ENCODE results near the gene DMAC2.
"Not testable (repeated sequence)": the region's sequence is repeated elsewhere in the genome, so short reads cannot be mapped to it uniquely, and the experiment has no call there.

The DMAC2 gene

DNA sequence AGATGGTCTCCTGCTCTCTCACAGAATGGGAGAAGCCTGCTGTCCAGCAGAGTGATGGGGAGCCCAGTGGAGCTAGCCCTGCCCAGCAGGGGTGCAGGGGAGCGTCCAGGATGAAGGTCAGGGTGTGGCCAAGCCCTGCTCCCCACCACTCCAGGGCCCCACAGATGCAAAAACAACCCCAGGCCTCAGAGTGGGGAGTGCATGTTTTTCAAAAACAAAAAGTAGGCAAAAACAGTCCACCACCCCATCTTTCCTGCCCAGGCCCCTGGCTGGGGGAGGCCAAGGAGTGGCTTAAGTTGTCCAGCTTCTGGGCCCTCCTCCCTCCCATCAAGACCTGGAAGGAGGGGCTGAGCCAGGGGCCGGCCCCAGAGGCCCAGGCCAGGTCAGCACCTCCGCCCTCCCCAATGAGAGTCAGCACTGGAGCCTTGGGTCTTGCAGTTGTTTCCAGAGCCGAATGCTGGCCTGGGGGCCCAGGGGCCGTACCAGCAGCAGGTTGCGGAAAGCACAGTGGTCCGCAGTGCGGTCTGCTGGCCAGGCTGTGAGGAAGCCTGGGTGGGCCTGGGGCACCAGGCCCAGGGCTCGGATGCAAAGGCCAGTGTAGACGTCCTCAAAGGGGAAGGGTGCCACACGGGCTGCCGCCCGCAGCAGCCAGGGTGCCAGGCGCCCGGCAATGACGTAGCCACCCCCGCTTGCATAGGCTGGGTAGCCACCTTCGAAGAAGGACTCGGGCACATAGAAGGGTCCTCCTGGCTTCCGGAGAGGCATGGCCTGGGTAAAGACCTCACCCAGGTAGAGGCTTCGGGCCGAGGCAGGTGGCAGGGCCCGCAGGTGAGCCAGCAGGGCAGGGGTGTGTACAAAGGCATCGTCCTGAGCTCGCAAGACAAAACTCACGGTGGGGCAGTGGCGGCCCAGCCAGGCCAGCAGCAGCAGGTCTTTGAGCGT, 14.3 kb downstream of the DMAC2 start:
- no peak overlapping the region for H3K4me3 ChIP-seq (ENCODE audit: low read length)
- no peak for DNase-seq (ENCODE audit: low read depth, low spot score)

DNA sequence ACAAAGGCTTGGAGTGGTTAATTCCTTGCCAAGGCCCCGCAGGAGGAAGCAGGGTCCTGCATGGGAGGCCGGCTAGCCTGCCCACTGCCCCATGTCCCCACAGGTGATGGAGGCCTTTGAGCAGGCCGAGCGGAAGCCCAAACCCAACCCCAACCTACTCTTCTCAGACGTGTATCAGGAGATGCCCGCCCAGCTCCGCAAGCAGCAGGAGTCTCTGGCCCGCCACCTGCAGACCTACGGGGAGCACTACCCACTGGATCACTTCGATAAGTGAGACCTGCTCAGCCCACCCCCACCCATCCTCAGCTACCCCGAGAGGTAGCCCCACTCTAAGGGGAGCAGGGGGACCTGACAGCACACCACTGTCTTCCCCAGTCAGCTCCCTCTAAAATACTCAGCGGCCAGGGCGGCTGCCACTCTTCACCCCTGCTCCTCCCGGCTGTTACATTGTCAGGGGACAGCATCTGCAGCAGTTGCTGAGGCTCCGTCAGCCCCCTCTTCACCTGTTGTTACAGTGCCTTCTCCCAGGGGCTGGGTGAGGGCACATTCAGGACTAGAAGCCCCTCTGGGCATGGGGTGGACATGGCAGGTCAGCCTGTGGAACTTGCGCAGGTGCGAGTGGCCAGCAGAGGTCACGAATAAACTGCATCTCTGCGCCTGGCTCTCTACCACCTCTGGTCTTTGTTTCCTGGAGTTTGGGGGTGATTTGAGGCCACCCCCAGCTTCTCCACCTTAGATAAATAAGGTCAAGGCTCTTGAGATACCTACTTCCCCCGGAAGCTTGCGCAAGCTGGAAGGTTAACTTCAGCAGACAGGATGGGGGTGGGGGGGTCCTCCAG, 15.2 kb downstream of the DMAC2 start:
- no peak for DNase-seq (ENCODE audit: low read depth, low spot score)

DNA sequence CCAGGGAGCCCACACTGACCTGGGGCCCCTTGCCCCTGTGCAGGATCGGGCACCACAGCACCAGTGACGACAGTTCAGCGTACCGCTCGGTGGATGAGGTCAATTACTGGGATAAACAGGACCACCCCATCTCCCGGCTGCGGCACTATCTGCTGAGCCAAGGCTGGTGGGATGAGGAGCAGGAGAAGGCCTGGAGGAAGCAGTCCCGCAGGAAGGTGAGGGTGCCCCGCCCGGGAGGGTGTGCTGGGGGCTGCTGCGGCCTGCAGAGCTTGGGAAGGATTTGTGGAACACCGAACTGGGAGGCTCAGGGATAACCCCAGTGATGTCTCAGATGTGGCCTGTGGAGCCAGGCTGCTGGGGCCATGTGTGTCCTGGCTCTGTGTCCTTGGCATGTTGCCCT, 16.8 kb downstream of the DMAC2 start:
- DNase-seq (ENCODE audit: low read depth, low spot score) = no peak
- H3K4me3 ChIP-seq (ENCODE audit: low read length) = no peak overlapping the region

More for the DNA sequence above, 15.2 kb downstream of the DMAC2 start:
- no peak overlapping the region for H3K4me3 ChIP-seq (ENCODE audit: low read length)

DNA sequence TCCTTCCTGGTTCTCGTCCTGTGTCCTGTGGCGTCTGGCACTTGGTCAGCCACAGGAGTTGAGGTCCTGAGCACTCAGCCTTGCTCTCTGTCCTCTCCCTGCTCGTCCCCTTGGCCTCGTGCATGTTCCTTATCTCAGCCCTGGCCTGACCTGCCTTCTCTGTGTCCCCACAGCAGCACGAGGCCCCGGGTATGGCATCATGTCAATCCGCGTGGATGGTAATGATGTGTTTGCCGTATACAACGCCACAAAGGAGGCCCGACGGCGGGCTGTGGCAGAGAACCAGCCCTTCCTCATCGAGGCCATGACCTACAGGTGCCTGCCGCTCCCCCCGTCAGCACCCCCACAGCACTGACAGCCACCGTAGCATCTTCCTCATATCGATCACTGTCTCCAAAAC, 17.3 kb downstream of the DMAC2 start:
- DNase-seq (ENCODE audit: low read depth, low spot score) = no peak
- H3K4me3 ChIP-seq (ENCODE audit: low read length) = no peak overlapping the region

DNA sequence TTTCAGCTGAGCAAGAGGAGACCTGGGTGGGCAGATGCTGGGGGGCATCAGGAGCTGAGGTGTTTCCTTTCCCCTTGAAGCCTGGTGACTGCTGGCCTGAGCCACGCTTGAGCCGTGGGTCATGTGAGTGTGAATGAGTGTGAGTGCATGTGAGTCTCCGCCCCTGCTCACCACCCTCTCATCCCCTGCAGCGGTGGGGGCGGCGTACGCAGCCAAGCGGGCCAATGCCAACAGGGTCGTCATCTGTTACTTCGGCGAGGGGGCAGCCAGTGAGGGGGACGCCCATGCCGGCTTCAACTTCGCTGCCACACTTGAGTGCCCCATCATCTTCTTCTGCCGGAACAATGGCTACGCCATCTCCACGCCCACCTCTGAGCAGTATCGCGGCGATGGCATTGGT, 17.7 kb downstream of the DMAC2 start:
- H3K4me3 ChIP-seq (ENCODE audit: low read length) = no peak overlapping the region

DNA sequence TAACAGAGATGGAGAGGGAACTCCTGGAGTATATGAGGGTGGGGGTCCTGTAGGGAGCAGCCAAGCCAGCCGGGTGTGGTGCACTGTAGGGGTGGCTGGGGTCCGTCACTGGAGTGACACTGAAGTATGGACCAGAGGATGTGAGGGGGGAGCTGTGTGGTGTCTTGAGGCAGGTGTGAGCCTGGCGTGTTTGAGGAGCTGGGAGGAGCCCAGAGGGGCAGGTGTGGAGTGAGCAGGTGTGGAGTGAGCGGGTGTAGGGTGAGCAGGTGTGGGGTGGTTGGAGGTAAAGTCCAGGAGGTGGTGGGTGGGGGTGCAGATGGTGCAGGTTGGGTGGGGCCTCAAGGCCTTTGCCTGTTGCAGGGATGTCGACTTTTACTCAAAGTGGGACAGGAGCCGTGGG, 18.4 kb downstream of the DMAC2 start:
- DNase-seq (ENCODE audit: low read depth, low spot score) = no peak

More for the DNA sequence above, 17.7 kb downstream of the DMAC2 start:
- DNase-seq (ENCODE audit: low read depth, low spot score) = no peak

DNA sequence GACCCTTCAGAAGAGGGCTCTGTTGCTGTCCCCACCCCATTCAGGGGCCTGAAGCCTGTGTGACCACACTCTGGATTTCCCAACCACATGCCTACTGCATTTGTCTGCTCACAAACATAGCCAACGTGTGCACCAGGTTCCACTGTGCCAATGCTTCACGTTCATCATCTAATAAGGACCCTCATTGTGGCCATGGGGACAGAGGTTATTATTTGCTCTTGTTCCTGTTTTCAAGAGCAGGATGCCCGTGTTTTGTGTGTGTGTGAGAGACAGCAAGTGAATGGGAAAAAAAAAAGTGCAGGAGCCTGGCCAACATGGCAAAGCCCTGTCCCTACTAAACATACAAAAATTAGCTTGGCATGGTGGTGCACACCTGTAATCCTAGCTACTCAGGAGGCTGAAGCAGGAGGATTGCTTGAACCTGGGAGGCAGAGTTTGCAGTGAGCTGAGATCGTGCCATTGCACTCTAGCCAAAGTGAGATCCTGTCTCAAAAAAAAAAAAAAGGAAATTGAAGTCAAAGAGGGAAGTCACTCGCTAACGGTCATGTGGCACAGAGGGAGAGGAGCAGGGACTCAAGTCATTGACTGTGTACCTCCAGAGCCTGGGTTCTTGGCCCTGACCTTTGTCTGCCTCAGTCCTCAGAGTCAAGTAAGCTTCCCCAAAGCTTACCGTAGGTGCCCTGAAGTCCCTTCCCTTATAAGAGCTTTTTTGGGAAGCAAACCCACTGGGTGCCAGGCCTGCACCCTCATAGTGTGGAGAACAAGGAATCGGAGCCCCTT, 19.4 kb downstream of the DMAC2 start:
- no peak overlapping the region for H3K4me3 ChIP-seq (ENCODE audit: low read length)
- no peak for DNase-seq (ENCODE audit: low read depth, low spot score)

More for the DNA sequence above, 18.4 kb downstream of the DMAC2 start:
- H3K4me3 ChIP-seq (ENCODE audit: low read length) = no peak overlapping the region

DNA sequence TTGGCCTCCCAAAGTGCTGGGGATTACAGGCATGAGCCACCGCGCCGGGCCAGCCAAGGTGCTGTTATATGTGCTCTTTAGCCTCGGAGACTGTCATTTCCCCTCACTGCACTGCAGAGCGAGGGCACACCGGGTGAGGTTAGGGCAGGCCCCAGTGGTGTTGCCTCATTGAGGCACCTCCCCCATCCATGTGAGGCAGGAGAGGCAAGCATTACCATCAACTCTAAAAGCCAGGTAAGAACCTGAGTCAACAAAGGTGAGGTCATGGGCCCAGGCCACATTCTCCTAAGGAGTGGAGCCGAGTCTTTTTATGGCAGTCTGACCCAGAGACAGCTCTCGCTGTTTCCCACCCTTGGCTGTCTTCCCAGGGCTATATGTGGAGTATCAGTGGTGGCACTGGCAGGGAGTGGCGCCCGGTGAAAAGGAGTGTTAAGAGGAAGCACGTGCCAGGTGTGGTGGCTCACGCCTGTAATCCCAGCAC, 23.5 kb downstream of the DMAC2 start:
- H3K4me3 ChIP-seq (ENCODE audit: low read length) = no peak overlapping the region
- DNase-seq (ENCODE audit: low read depth, low spot score) = no peak

DNA sequence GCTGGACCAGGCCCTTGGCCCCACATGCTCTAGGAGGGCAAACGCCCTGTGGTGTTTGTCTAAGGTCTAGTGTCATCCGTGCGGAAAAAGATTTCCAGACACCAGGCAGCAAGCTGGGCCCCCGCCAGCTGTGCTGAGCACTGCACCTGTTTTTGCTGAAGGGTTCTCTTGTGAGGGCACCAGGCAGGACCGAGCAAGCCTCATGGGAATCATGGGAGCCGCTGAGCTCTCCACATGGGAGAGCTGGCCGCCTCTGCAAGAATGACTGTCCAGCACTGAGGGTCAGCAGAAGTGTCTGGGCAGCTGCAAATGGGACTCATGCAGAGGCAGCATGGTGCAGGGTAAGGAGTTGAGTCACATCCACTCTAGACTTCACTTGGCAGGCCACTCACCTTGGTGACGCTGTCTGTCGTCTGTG, 24.5 kb downstream of the DMAC2 start:
- DNase-seq (ENCODE audit: low read depth, low spot score) = no peak
- no peak overlapping the region for H3K4me3 ChIP-seq (ENCODE audit: low read length)

DNA sequence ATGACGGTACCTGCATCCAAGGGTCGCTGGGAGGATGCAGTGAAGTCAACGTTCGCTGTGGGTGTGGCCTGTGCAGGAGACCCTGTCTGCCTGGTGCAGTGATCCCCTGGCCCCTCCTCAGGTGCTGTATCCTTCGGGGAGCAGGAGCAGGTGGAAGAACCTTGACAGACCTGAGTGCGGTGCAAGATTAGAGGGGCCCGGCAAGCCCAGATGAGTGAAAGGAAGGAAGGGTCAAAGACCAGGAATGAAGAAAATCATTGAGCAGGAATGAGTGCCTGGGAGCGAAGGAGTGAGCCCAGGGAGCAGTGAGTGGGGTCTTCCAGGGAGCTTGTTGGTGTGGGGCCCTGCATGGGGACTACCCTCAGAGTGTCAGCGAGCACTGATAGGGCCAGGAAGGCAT, 25.3 kb downstream of the DMAC2 start:
- no peak for DNase-seq (ENCODE audit: low read depth, low spot score)
- H3K4me3 ChIP-seq (ENCODE audit: low read length) = no peak overlapping the region

DNA sequence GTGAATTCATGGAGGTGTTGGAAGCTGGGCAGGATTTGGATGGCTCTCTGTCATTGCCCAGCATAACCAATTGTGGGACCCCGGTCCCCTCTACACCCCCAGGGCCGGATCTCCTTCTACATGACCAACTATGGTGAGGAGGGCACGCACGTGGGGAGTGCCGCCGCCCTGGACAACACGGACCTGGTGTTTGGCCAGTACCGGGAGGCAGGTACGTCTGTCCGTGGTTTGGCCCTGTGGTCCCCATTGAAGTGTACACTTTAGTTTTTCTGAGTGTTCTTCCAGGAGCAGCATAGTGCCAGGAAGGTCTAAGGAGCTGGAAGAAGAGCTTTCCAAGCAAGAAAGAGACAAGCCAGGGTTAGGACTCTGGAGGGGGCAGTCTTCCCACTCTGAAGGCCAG, 25.8 kb downstream of the DMAC2 start:
- no peak for DNase-seq (ENCODE audit: low read depth, low spot score)

DNA sequence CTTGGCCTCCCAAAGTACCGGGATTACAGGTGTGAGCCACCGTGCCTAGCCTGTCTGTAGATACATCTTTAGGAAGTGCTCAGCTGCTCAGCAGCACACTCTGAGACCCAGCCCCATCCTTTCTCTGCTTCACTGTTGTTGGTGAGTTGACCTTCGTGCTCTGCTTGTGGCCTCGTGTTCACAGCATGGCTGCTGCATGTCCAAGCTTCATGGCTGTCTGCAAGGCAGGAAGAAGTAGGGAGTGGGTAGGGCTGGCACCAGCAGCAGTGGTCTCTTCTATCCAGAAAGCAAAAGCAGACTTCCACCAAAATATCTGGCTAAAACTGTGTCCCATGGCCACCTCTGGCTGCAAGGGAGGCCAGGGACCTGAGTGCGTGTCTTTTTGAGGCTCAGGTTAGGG, 26.8 kb downstream of the DMAC2 start:
- no peak overlapping the region for H3K4me3 ChIP-seq (ENCODE audit: low read length)
- no peak for DNase-seq (ENCODE audit: low read depth, low spot score)

More for the DNA sequence above, 25.8 kb downstream of the DMAC2 start:
- H3K4me3 ChIP-seq (ENCODE audit: low read length) = no peak overlapping the region

DNA sequence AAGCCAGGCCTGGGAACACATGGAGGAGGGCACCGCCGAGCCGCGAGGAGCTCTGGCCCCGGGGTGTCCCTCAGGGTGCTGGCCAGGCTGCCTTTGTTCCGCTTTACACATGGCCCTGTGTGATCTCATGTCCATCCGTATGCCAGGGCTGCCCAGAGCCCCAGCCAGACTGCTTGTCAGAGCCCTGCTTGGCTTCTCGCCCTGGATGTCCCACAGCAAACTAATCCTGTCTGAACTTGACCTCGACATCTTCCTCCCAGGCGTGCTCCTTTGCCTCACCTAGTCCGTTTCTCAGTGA, 27.8 kb downstream of the DMAC2 start:
- H3K4me3 ChIP-seq (ENCODE audit: low read length) = no peak overlapping the region
- DNase-seq (ENCODE audit: low read depth, low spot score) = no peak

DNA sequence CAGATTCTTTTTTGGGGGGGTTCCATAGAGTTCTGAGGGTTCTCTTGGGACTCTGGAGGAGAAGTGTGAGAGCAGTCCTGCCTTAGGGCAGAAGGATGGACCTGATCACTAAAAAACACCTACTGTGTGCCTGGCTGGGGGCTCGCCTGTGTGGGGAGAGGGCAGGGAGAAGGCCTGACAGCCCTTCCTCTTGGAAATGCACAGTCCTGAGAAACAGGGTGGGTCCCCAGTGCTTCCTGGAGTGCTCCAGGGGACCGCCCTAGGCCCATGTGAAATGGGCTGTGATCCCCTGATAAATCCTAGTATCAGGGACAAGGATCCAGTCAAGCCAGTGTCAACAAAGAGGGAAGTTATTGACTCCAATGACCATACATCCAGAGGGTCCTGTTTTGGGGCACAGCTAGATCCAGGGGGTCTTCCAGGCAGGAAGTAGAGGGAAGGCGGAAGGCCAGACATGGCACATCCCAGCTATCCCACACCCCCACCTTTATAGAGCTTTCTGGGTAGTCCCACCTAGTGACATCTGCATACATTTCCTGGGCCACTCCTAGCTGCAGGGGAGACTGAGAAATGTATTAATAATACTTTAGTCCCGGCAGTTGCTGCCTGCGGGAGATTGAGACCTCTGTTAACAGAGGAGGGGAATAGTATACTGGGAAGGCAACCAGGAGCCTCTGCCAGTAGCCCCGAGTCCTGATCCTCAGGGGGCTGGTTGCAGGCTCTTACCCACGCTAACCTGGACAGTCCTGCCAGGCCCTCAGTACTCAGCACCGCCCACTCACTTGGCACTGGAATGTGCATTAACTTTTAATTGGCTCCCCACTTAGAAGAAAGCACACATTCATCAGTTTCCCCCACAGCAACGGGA, 28.4 kb downstream of the DMAC2 start:
- DNase-seq (ENCODE audit: low read depth, low spot score) = no peak

DNA sequence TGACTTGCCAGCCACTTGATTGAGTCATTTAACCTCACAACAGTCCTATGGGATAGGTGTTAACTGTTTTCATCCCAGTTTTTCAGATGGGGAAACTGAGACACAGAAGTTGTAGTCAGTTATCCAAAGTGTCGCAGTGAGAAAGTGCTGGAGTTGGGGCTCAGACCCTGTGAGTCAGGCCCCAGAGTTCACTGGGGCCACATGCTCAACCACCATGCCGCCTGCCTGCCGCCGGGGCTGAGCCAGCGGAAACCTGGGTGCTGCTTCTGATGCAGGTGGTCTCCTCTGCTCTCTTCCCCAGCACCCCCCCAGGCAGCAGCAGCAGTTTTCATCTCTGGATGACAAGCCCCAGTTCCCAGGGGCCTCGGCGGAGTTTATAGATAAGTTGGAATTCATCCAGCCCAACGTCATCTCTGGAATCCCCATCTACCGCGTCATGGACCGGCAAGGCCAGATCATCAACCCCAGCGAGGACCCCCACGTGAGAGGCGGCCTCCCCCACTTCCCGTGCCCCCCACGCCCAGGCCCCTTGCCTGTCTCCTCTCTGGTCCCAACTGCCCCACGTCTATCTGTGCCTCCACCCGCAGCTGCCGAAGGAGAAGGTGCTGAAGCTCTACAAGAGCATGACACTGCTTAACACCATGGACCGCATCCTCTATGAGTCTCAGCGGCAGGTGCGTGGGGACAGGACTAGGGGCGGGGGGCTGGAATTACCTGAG, 29.2 kb downstream of the DMAC2 start:
- H3K4me3 ChIP-seq (ENCODE audit: low read length) = no peak overlapping the region
- DNase-seq (ENCODE audit: low read depth, low spot score) = no peak

More for the DNA sequence above, 28.4 kb downstream of the DMAC2 start:
- no peak overlapping the region for H3K4me3 ChIP-seq (ENCODE audit: low read length)

DNA sequence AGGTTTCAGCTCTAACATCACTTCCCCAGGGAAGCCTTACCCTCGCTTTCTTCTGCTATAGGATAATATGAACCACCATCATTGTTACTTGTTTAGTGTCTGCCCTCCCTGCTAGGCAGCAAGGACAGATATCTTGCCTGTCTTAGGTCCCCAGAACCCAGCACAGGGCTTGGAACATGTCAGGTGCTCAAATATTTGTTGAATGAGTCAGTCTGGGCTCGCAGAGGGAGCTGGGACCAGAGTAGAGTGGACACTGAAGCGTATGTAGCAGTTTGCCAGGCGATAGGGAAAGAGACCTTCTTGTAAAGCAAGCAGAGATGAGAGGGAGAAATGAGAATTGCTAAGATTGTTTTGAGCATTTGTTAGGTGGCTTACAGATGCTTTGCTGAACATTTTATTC, 30.4 kb downstream of the DMAC2 start:
- no peak overlapping the region for H3K4me3 ChIP-seq (ENCODE audit: low read length)
- DNase-seq (ENCODE audit: low read depth, low spot score) = no peak

DNA sequence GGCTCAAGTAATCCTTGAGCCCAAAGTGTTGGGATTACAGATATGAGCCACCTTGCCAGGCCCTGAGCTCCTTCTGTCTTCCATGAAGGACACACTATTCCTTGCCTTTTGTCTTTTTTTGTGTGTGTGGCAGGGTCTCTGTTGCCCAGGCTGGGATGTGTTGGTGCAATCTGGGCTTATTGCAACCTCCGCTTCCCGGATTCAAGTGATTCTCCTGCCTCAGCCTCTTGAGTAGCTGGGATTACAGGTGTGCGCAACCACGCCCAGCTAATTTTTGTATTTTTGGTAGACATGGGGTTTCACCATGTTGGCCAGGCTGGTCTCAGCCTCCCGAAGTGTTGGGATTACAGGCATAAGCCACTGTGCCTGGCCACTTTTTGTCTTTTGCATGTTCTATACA, 30.9 kb downstream of the DMAC2 start:
- H3K4me3 ChIP-seq (ENCODE audit: low read length); DNase-seq (ENCODE audit: low read depth, low spot score): not testable (repeated sequence)

DNA sequence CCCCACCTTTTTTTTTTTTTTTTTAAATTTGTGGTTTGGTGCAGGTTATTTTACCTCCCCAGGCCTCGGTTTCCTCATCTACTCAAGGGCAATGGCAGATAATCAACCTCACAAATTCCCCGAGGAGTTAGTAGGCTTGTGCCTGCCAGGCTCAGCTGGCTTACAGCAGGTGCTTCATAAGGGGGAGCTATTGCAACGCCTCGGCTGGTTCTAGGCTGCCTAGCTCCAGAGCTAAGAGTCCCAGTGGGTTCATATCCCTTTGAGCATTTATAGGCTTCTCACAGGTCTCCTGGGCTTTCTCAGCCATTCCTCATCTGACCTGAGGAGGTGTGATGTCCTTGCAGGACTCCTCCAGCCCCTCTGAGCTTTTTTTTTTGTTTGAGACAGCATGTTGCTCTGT, 31.5 kb downstream of the DMAC2 start:
- no peak for DNase-seq (ENCODE audit: low read depth, low spot score)

More for the DNA sequence above, 31.5 kb downstream of the DMAC2 start:
- H3K4me3 ChIP-seq (ENCODE audit: low read length) = no peak overlapping the region

All from Jurkat, Clone E6-1 (cell line).